ENCODE measurements around the gene KCNJ5.

KCNJ5 gene

DNA sequence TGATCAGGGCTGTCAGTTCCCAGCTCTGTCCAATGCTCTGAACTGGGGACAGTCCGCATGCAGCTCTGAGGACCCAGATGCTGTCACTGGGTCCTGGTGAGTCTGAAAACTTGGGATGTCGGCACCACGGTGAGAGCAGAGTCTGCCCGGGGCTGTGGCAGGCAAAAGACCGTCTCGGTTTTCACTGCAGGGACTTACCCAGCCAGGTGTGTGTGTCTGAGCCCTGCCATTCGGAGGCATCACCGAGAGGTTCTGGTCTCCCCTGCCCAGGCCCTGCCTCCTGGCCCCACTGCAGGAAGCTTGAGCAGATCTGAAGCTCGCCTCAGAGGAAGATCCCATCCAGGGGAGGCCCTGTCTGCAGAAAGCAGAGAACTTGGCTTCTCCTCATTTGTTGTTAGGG is 46.3 kb downstream of the KCNJ5 start:
- in situ Hi-C loops (cut with HindIII; ENCODE audit: low sequenced_read_pairs) = no loop called here

DNA sequence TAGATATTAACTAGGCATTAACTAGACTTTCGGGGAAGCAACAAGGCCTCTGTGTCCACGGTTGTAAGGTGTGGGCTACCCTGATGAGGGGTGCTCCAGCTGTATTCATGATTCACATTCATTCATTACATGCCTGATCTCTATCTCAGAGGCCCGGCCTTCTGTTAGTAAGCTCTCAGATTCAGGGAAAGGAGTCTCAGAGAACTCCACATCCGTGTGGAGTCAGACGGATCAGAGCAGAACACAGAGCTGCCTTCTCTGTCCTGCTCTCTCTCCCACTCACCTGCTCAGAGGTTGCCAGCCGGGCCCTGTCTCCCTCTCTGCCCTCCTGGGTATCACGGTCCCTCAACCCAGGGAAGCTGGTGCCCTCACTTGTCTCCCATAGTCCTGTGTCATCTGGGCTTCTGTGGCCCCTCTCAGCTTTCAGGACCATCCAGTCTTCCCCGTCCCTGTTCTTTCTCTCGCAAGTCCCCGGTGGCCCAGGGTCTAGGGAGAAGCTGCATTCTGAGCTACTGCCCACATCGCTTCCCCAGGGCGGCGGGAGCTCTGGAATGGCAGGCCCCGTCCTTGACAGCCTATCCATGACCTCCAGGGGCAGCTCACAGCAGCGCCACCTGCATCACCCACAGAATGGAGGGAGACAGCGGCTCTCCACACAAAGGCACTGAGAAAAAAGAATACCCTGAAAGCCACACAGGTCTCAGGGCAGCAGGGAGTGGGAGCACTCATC is 47.2 kb downstream of the KCNJ5 start:
- no peak for DNase-seq (ENCODE audit: low read depth, low spot score)
- in situ Hi-C loops (cut with HindIII; ENCODE audit: low sequenced_read_pairs) = no loop called here
- H3K4me3 ChIP-seq (ENCODE audit: low read depth, low read length) = no peak overlapping the region
- TF ChIP-seq, protein P1, sequence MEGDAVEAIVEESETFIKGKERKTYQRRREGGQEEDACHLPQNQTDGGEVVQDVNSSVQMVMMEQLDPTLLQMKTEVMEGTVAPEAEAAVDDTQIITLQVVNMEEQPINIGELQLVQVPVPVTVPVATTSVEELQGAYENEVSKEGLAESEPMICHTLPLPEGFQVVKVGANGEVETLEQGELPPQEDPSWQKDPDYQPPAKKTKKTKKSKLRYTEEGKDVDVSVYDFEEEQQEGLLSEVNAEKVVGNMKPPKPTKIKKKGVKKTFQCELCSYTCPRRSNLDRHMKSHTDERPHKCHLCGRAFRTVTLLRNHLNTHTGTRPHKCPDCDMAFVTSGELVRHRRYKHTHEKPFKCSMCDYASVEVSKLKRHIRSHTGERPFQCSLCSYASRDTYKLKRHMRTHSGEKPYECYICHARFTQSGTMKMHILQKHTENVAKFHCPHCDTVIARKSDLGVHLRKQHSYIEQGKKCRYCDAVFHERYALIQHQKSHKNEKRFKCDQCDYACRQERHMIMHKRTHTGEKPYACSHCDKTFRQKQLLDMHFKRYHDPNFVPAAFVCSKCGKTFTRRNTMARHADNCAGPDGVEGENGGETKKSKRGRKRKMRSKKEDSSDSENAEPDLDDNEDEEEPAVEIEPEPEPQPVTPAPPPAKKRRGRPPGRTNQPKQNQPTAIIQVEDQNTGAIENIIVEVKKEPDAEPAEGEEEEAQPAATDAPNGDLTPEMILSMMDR (IDR thresholded peaks at IDR 0.05; ENCODE audit: low read depth, low read length) = no peak

More for the DNA sequence above, 46.3 kb downstream of the KCNJ5 start:
- no peak overlapping the region for H3K4me3 ChIP-seq (ENCODE audit: low read depth, low read length)
- no peak for DNase-seq (ENCODE audit: low read depth, low spot score)
- TF ChIP-seq, protein P1 (IDR thresholded peaks at IDR 0.05; ENCODE audit: low read depth, low read length) = no peak

DNA sequence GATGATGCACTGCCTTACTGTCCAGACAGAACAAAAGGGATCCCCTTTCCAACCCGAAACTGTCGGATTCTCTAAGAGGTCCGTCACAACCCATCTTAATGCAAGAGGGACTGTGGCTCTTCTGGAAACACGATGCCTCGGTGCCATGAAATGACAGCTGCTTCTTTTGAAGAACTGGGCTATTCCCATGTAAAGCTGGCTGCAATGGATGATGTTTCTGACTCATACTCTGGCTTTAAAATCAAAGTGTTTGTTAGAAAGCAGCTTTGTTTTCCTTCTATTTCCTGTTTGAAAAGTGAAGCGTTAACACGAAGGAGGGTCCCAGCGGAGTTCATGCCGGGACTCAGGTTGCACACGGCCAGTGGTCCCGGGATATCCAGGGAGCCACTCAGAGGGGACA is 48.4 kb downstream of the KCNJ5 start:
- no peak overlapping the region for H3K4me3 ChIP-seq (ENCODE audit: low read depth, low read length)
- DNase-seq (ENCODE audit: low read depth, low spot score) = no peak
- TF ChIP-seq, protein P1 (IDR thresholded peaks at IDR 0.05; ENCODE audit: low read depth, low read length) = no peak
- in situ Hi-C loops (cut with HindIII; ENCODE audit: low sequenced_read_pairs) = no loop called here

DNA sequence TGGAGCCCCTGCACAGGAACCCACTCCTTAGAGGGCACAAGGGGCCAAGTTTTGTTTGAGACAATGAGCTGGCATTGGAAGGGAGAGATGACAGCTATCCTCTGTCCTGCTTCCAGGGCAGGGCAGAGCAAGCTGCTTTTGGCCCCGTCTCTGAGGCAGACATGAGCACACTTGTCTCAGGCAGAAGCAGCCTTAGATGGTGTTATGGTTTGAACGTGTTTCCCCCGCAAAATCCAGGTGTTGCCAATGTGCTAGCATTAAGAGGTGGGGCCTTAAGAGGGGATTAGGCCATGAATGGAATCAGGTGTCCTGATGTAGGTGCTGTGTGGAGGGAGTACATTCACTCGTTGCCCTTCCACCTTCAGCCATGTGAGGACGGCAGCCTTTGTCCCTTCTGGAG is 49.0 kb downstream of the KCNJ5 start:
- H3K4me3 ChIP-seq (ENCODE audit: low read depth, low read length) = no peak overlapping the region
- no peak for DNase-seq (ENCODE audit: low read depth, low spot score)
- TF ChIP-seq, protein P1 (IDR thresholded peaks at IDR 0.05; ENCODE audit: low read depth, low read length) = no peak
- in situ Hi-C loops (cut with HindIII; ENCODE audit: low sequenced_read_pairs) = no loop called here

GRCh38 chr11:128940603-128941002 is 49.4 kb downstream of the KCNJ5 start:
- DNase-seq (ENCODE audit: low read depth, low spot score) = no peak
- TF ChIP-seq, protein P1 (IDR thresholded peaks at IDR 0.05; ENCODE audit: low read depth, low read length) = no peak
- no peak overlapping the region for H3K4me3 ChIP-seq (ENCODE audit: low read depth, low read length)
- in situ Hi-C loops (cut with HindIII; ENCODE audit: low sequenced_read_pairs) = no loop called here

- TF ChIP-seq, protein P1 (IDR thresholded peaks at IDR 0.05; ENCODE audit: low read depth, low read length) = no peak
- DNase-seq (ENCODE audit: low read depth, low spot score) = no peak
- in situ Hi-C loops (cut with HindIII; ENCODE audit: low sequenced_read_pairs) = no loop called here
- H3K4me3 ChIP-seq (ENCODE audit: low read depth, low read length) = no peak overlapping the region
Measured at GRCh38 chr11:128941110-128941509, 50.0 kb downstream of the KCNJ5 start.

Data from astrocyte of the spinal cord (primary cell).